ENCODE results near the gene PANX3.

PANX3 gene

GRCh38 chr11:124657904-124658303, 46.7 kb downstream of the PANX3 start:
- ATAC-seq = no peak
- TF ChIP-seq ARNTL (CRISPR knock-in tag; IDR thresholded peaks at IDR 0.05; ENCODE audit: borderline replicate concordance, low read depth) (no peak), PATZ1 (CRISPR knock-in tag; IDR thresholded peaks at IDR 0.05; ENCODE audit: borderline replicate concordance) (no peak), BACH2 (CRISPR knock-in tag; IDR thresholded peaks at IDR 0.05; ENCODE audit: borderline replicate concordance) (no peak)
- TF ChIP-seq, protein P1, sequence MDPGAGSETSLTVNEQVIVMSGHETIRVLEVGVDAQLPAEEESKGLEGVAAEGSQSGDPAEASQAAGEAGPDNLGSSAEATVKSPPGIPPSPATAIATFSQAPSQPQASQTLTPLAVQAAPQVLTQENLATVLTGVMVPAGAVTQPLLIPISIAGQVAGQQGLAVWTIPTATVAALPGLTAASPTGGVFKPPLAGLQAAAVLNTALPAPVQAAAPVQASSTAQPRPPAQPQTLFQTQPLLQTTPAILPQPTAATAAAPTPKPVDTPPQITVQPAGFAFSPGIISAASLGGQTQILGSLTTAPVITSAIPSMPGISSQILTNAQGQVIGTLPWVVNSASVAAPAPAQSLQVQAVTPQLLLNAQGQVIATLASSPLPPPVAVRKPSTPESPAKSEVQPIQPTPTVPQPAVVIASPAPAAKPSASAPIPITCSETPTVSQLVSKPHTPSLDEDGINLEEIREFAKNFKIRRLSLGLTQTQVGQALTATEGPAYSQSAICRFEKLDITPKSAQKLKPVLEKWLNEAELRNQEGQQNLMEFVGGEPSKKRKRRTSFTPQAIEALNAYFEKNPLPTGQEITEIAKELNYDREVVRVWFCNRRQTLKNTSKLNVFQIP (CRISPR knock-in tag; IDR thresholded peaks at IDR 0.05; ENCODE audit: borderline replicate concordance, low read depth) = no peak

GRCh38 chr11:124658501-124658900, 47.3 kb downstream of the PANX3 start:
- TF ChIP-seq BACH2 (CRISPR knock-in tag; IDR thresholded peaks at IDR 0.05; ENCODE audit: borderline replicate concordance) (no peak), OSR1 (CRISPR knock-in tag; IDR thresholded peaks at IDR 0.05) (no peak)
- no peak for ATAC-seq

- ATAC-seq = no peak
- TF ChIP-seq ESRRG (CRISPR knock-in tag; IDR thresholded peaks at IDR 0.05) (no peak), ISL1 (CRISPR knock-in tag; IDR thresholded peaks at IDR 0.05) (no peak), PATZ1 (CRISPR knock-in tag; IDR thresholded peaks at IDR 0.05; ENCODE audit: borderline replicate concordance) (no peak), GLIS3 (CRISPR knock-in tag; IDR thresholded peaks at IDR 0.05) (no peak), PPARA (CRISPR knock-in tag; IDR thresholded peaks at IDR 0.05; ENCODE audit: borderline replicate concordance) (no peak), ZNF70 (CRISPR knock-in tag; IDR thresholded peaks at IDR 0.05) (no peak), TCF4 (CRISPR knock-in tag; IDR thresholded peaks at IDR 0.05; ENCODE audit: borderline replicate concordance) (no peak)
- TF ChIP-seq, protein P1 (CRISPR knock-in tag; IDR thresholded peaks at IDR 0.05; ENCODE audit: borderline replicate concordance, low read depth) = no peak
Observed at GRCh38 chr11:124658986-124659385, 47.8 kb downstream of the PANX3 start.

- no peak for ATAC-seq
- no peak for TF ChIP-seq SNAI2 (CRISPR knock-in tag; IDR thresholded peaks at IDR 0.05)
Observed at GRCh38 chr11:124661553-124661952, 50.3 kb downstream of the PANX3 start.

DNA sequence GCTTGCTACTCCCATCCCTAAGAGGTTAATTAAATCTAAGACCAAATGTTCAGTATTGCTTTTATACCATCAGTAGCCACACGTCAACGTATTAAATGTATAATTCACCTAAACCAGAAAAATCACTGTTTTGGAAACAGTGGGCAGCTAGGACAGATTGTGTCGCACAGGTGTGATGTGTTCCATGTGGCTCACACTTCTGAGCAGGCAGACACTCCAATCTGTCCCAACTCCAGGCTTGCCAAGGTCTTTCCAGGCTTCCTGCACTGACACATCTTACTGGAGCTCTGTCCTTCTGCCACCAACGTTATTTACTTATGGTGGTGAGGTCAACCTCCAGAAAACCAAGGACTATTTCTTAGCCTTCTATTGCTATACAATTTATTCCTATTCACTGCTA, 50.9 kb downstream of the PANX3 start:
- ATAC-seq = no peak
- TF ChIP-seq PATZ1 (CRISPR knock-in tag; IDR thresholded peaks at IDR 0.05; ENCODE audit: borderline replicate concordance) (no peak), TOX (CRISPR knock-in tag; IDR thresholded peaks at IDR 0.05; ENCODE audit: borderline replicate concordance) (no peak), ZNF565 (CRISPR knock-in tag; conservative IDR thresholded peaks at IDR 0.05; ENCODE audit: low read depth) (no peak), PPARA (CRISPR knock-in tag; IDR thresholded peaks at IDR 0.05; ENCODE audit: borderline replicate concordance) (no peak), ARNTL (CRISPR knock-in tag; IDR thresholded peaks at IDR 0.05; ENCODE audit: borderline replicate concordance, low read depth) (no peak), GLIS3 (CRISPR knock-in tag; IDR thresholded peaks at IDR 0.05) (no peak), BACH2 (CRISPR knock-in tag; IDR thresholded peaks at IDR 0.05; ENCODE audit: borderline replicate concordance) (no peak), ZFP3 (CRISPR knock-in tag; IDR thresholded peaks at IDR 0.05) (no peak), ZC3H10 (CRISPR knock-in tag; IDR thresholded peaks at IDR 0.05) (no peak), ISL1 (CRISPR knock-in tag; IDR thresholded peaks at IDR 0.05) (no peak)
- TF ChIP-seq, protein P2, sequence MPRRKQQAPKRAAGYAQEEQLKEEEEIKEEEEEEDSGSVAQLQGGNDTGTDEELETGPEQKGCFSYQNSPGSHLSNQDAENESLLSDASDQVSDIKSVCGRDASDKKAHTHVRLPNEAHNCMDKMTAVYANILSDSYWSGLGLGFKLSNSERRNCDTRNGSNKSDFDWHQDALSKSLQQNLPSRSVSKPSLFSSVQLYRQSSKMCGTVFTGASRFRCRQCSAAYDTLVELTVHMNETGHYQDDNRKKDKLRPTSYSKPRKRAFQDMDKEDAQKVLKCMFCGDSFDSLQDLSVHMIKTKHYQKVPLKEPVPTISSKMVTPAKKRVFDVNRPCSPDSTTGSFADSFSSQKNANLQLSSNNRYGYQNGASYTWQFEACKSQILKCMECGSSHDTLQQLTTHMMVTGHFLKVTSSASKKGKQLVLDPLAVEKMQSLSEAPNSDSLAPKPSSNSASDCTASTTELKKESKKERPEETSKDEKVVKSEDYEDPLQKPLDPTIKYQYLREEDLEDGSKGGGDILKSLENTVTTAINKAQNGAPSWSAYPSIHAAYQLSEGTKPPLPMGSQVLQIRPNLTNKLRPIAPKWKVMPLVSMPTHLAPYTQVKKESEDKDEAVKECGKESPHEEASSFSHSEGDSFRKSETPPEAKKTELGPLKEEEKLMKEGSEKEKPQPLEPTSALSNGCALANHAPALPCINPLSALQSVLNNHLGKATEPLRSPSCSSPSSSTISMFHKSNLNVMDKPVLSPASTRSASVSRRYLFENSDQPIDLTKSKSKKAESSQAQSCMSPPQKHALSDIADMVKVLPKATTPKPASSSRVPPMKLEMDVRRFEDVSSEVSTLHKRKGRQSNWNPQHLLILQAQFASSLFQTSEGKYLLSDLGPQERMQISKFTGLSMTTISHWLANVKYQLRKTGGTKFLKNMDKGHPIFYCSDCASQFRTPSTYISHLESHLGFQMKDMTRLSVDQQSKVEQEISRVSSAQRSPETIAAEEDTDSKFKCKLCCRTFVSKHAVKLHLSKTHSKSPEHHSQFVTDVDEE (CRISPR knock-in tag; IDR thresholded peaks at IDR 0.05) = no peak
- TF ChIP-seq, protein P1 (CRISPR knock-in tag; IDR thresholded peaks at IDR 0.05; ENCODE audit: borderline replicate concordance, low read depth) = no peak
- TF ChIP-seq, protein P3, sequence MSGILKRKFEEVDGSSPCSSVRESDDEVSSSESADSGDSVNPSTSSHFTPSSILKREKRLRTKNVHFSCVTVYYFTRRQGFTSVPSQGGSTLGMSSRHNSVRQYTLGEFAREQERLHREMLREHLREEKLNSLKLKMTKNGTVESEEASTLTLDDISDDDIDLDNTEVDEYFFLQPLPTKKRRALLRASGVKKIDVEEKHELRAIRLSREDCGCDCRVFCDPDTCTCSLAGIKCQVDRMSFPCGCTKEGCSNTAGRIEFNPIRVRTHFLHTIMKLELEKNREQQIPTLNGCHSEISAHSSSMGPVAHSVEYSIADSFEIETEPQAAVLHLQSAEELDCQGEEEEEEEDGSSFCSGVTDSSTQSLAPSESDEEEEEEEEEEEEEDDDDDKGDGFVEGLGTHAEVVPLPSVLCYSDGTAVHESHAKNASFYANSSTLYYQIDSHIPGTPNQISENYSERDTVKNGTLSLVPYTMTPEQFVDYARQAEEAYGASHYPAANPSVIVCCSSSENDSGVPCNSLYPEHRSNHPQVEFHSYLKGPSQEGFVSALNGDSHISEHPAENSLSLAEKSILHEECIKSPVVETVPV (CRISPR knock-in tag; IDR thresholded peaks at IDR 0.05) = no peak

All from SK-N-SH treated with all-trans-retinoic acid at 6 μM for 48 hours (cell line).